ENCODE results near the gene TUBB8.
"Not testable (repeated sequence)": the region's sequence is repeated elsewhere in the genome, so short reads cannot be mapped to it uniquely, and the experiment has no call there.

The TUBB8 gene

DNA sequence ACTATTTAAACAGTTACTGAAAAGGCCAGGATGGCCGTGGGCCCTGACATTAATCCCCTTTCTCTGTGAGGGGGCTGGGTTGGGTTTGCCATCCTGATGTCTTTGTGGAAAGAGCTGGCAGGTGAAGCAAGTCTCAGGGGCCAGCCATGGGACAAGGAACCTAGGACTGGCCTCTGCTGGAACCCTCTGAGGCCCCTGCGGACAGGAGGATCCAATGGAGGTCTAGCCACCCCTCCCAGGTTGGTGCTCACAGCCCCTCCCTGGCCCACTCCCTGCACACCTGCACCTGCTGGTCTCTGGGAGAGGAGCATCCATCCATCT lies 35.8 kb downstream of the TUBB8 start:
- DNase-seq: not testable (repeated sequence)

GRCh38 chr10:12444-13314 lies 36.4 kb downstream of the TUBB8 start:
- not testable (repeated sequence) for DNase-seq

DNA sequence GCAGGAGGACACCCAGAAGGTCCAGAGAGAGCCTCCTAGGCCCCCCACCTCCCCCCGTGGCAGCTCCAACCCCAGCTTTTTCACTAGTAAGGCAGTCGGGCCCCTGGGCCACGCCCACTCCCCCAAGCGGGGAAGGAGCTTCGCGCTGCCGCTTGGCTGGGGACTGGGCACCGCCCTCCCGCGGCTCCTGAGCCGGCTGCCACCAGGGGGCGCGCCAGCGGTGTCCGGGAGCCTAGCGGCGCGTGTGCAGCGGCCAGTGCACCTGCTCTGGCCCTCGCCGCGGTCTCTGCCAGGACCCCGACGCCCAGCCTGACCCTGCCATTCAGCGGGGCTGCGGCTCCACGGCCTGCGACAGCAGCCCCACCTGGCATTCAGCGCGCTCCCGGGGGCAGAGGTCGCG lies 37.8 kb downstream of the TUBB8 start:
- DNase-seq: not testable (repeated sequence)

GRCh38 chr10:10261-10971 lies 38.7 kb downstream of the TUBB8 start:
- not testable (repeated sequence) for DNase-seq
